Esophagus muscularis mucosa (tissue), 4 donors: ENCODE measurements around the gene DIP2A. TPM values are rescaled to one million over a fixed set of nuclear protein-coding genes. Genes with fewer than 3 reads are reported as not detected.

Source experiments
- DNase-seq: peaks from one replicate; pipeline ENCODE4 v3.0.0-alpha.2; 2017; ENCODE audit errors: extremely low spot score
- H3K27ac ChIP-seq, 4 donors: fragments of 200-600 bp; sonication (generic); replicated peaks in 1 of 4; 1 replicate in 3 of 4; 2 replicates in 1 of 4; pipeline ENCODE4 v1.5.1; 2016 to 2019; ENCODE audit warnings: mild to moderate bottlenecking in 1 of 4
- H3K27me3 ChIP-seq, 4 donors: fragments of 200-600 bp; sonication (generic); one replicate each; pipeline versions ENCODE4 v1.5.1 to v1.6.0; 2016 to 2019
- H3K36me3 ChIP-seq, 4 donors: fragments of 200-600 bp; sonication (generic); one replicate each; pipeline ENCODE4 v1.5.1; 2016 to 2019
- H3K4me1 ChIP-seq, 4 donors: fragments of 200-600 bp; sonication (generic); one replicate each; pipeline ENCODE4 v1.5.1; 2016 to 2019
- H3K4me3 ChIP-seq, 4 donors: fragments of 200-600 bp; sonication (generic); 1 replicate in 2 of 4; 2 replicates in 2 of 4; pipeline ENCODE4 v1.5.1; 2016 to 2019; ENCODE audit warnings: mild to moderate bottlenecking in 4 of 4, moderate library complexity in 1 of 4
- H3K9me3 ChIP-seq, 4 donors: fragments of 200-600 bp; sonication (generic); 1 replicate in 3 of 4; 2 replicates in 1 of 4; pipeline ENCODE4 v1.5.1; 2016 to 2019
- EP300 ChIP-seq: sonication (generic); formaldehyde crosslinking; IDR thresholded peaks from one replicate; pipeline ENCODE4 v1.6.1; 2017; ENCODE audit warnings: antibody characterized with exemption
- POLR2A ChIP-seq: fragments of 450-650 bp; IDR thresholded peaks from one replicate; pipeline ENCODE4 v1.6.1; 2017; ENCODE audit warnings: antibody characterized with exemption, moderate library complexity, mild to moderate bottlenecking, low read depth
- POLR2AphosphoS5 ChIP-seq, 2 donors: sonication (generic); formaldehyde crosslinking; IDR thresholded peaks; one replicate each; pipeline ENCODE4 v1.6.1; 2017; ENCODE audit warnings: antibody characterized with exemption in 2 of 2
- WGBS: methylation state at CpG from one replicate; pipeline ENCODE4 v1.1.5; 2018; 5-methylcytosine and 5-hydroxymethylcytosine counted together
- intact Hi-C: fragments of 100-400 bp; cut with DNase I; formaldehyde crosslinking; loops from one replicate; pipeline ENCODE4 v1.15.1; 2023
- total RNA-seq, 4 donors: library from RNA; depleted of rRNA; stranded (reverse); fragments of >200 nt; gene quantifications; one replicate each; pipeline versions ENCODE4 v1.1.0 to v1.2.1, GENCODE V29; 2016
- TF ChIP-seq, protein P1 (sequence below), 3 experiments: fragments of 200-600 bp in 2 of 3; fragments of 450-650 bp in 1 of 3; sonication (generic) in 2 of 3; IDR thresholded peaks; one replicate each; pipeline ENCODE4 v1.5.1; 2017 to 2019; ENCODE audit warnings: antibody characterized with exemption in 3 of 3, mild to moderate bottlenecking in 2 of 3, moderate library complexity in 1 of 3

DIP2A gene
- total RNA-seq, 4 donors from 2014 or later, result 19.2 to 33.4 (median 28.7) TPM

DNA sequence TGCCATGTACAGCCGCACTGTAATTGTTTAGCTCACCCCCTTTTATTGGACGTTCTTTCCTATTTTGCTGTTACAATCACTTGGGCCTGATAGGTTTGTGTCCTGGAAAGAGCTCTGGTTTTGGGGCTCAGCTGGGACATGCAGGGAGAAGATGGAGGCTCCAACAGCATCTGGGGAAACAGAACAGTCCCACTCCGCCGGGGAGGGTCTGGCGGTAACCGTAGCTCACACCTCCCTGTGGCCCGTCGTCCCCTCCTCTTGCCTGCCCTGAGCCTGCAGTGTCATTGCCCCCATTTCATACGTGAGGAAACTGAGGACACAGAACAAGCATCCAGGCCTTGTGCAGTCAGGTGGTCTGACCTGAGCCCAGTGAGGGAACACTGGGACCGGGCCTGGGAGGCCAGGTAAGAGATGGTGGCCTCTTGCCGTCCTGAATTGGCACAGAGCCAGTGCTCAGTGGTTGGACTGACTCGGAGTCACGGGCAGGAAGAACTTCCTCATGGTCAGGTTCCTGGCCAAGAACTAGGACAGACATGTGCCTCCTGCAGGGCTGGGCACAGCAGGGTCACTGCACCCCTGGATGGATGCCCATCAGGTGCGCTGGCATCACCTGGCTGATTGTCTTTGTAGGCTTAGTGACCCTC is 104.4 kb downstream of the DIP2A start:
- no peak overlapping the region for H3K4me3 ChIP-seq
- 94% methylated on average over 12 of the region's 14 CpGs for WGBS
- H3K9me3 ChIP-seq, result no peaks in the 10 kb centered on the region
- TF ChIP-seq EP300 (no peak), POLR2A (no peak), POLR2AphosphoS5 (IDR thresholded peaks at IDR 0.05) (no peak)
- no peaks in the 10 kb centered on the region for H3K27me3 ChIP-seq
- H3K27ac ChIP-seq, result no peak overlapping the region
- intact Hi-C loops, result no loop called here
- peaks cover 40 to 100% (median 90%) of the 10 kb centered on the region in 4 donors for H3K36me3 ChIP-seq
- no peak for DNase-seq
- peaks cover 0 to 8% (median 0%) of the 10 kb centered on the region in 4 donors for H3K4me1 ChIP-seq

DNA sequence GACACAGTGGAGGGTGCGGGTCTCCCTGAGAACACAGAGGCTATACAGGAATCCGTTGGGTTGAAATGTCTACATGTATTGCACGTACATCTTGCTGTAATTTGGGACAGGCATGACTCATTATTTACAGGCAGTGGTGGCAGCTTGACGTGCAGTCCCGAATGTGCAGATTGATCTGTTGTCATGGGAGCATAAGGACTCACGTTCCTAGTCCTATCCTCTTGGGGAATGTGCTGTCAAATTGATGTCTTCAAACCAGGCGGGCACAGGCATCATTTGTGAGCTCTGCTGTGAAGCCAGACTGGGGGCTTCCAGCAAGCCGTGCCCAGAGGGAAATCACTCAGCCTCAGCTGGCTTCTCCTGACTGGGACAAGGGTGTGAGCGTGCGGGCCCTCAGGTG is 105.7 kb downstream of the DIP2A start:
- DNase-seq, result no peak
- Histone ChIP-seq H3K9me3 (no peaks in the 10 kb centered on the region), H3K36me3 (peaks cover 46 to 99% (median 93%) of the 10 kb centered on the region in 4 donors), H3K27me3 (no peaks in the 10 kb centered on the region), H3K27ac (no peak overlapping the region), H3K4me1 (peaks cover 0 to 4% (median 0%) of the 10 kb centered on the region in 4 donors), H3K4me3 (no peak overlapping the region)
- no peak for TF ChIP-seq POLR2AphosphoS5 (IDR thresholded peaks at IDR 0.05)
- TF ChIP-seq POLR2A, result no peak
- no peak for TF ChIP-seq EP300
- TF ChIP-seq, protein P1, sequence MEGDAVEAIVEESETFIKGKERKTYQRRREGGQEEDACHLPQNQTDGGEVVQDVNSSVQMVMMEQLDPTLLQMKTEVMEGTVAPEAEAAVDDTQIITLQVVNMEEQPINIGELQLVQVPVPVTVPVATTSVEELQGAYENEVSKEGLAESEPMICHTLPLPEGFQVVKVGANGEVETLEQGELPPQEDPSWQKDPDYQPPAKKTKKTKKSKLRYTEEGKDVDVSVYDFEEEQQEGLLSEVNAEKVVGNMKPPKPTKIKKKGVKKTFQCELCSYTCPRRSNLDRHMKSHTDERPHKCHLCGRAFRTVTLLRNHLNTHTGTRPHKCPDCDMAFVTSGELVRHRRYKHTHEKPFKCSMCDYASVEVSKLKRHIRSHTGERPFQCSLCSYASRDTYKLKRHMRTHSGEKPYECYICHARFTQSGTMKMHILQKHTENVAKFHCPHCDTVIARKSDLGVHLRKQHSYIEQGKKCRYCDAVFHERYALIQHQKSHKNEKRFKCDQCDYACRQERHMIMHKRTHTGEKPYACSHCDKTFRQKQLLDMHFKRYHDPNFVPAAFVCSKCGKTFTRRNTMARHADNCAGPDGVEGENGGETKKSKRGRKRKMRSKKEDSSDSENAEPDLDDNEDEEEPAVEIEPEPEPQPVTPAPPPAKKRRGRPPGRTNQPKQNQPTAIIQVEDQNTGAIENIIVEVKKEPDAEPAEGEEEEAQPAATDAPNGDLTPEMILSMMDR (IDR thresholded peaks at IDR 0.05), result no peak
- 82% methylated on average over 6 of the region's 10 CpGs for WGBS
- intact Hi-C loops, result no loop called here

DNA sequence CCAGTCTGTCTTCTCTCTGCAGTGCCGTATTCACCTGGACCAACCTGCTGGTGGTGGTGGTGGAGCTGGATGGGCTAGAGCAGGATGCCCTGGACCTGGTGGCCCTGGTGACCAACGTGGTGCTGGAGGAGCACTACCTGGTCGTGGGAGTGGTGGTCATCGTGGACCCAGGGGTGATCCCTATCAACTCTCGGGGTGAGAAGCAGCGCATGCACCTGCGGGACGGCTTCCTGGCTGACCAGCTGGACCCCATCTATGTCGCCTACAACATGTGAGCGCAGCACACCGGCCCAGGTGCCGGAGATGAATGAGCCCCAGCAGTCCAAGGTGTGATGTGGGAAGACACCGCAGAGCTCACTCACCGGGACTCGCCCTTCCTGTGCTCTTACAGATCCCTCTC is 108.7 kb downstream of the DIP2A start:
- Histone ChIP-seq H3K4me1 (no peaks in the 10 kb centered on the region), H3K27me3 (no peaks in the 10 kb centered on the region), H3K4me3 (no peak overlapping the region), H3K27ac (no peak overlapping the region), H3K9me3 (peaks cover 0 to 9% (median 0%) of the 10 kb centered on the region in 4 donors), H3K36me3 (peaks cover 50 to 93% (median 85%) of the 10 kb centered on the region in 4 donors)
- WGBS, result 88% methylated on average over 5 of the region's 15 CpGs
- intact Hi-C loops, result no loop called here
- TF ChIP-seq POLR2AphosphoS5 (IDR thresholded peaks at IDR 0.05) (no peak), POLR2A (no peak), EP300 (no peak)
- TF ChIP-seq, protein P1 (IDR thresholded peaks at IDR 0.05), result no peak
- DNase-seq, result no peak

DNA sequence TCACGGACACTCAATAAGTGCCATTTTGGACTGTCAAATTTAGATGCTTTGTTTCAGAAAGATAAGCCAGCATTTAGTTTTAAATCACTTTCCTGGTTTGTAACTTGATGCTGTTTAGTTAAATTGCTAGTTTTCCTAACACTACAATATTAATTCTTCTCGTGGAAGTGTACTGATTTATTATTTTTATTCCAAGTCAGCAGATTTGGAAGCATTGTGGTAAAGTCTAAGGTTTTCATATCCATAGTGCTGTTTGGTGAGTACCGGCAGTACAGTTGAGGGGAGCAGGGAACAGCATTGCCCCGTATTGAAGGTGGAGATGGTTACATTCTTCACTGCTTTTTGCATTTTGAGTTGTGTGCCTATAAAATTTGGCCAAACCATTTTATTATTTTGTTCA is 109.9 kb downstream of the DIP2A start:
- H3K36me3 ChIP-seq, result peaks cover 56 to 90% (median 82%) of the 10 kb centered on the region in 4 donors
- no peaks in the 10 kb centered on the region for H3K4me1 ChIP-seq
- H3K27ac ChIP-seq, result no peak overlapping the region
- no peak for DNase-seq
- peaks cover 0 to 18% (median 0%) of the 10 kb centered on the region in 4 donors for H3K9me3 ChIP-seq
- intact Hi-C loops, result no loop called here
- no peak overlapping the region for H3K4me3 ChIP-seq
- H3K27me3 ChIP-seq, result no peaks in the 10 kb centered on the region
- TF ChIP-seq, protein P1 (IDR thresholded peaks at IDR 0.05), result no peak
- TF ChIP-seq EP300 (no peak), POLR2A (no peak), POLR2AphosphoS5 (IDR thresholded peaks at IDR 0.05) (no peak)
- WGBS, result 90% methylated on average over 4 of the region's 4 CpGs

DNA sequence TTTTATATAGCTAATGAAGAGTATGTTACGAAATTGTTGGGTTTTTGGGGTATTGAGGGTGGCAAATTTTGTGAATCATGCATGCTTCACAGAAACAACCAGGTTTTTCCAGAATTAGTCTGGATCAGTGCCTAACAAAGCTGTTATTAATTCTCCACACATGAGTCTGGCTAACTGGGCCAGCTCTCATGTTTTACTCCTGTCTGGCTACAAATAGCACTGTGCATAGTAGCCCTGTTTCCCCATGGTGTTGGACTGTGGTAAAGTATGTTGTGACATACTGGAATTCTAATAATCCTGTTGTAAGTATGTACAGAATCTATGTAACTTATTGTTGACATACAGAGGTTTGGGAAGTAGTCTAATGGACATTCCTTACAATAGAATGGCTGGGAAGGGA is 110.4 kb downstream of the DIP2A start:
- intact Hi-C loops, result no loop called here
- no peak for DNase-seq
- peaks cover 0 to 18% (median 0%) of the 10 kb centered on the region in 4 donors for H3K9me3 ChIP-seq
- no peak for TF ChIP-seq POLR2AphosphoS5 (IDR thresholded peaks at IDR 0.05)
- no peak for TF ChIP-seq POLR2A
- no peak for TF ChIP-seq EP300
- TF ChIP-seq, protein P1 (IDR thresholded peaks at IDR 0.05), result no peak
- peaks cover 52 to 85% (median 77%) of the 10 kb centered on the region in 4 donors for H3K36me3 ChIP-seq
- no peaks in the 10 kb centered on the region for H3K4me1 ChIP-seq
- no peak overlapping the region for H3K27ac ChIP-seq
- H3K4me3 ChIP-seq, result no peak overlapping the region
- H3K27me3 ChIP-seq, result no peaks in the 10 kb centered on the region
- 93% methylated on average over 1 of the region's 1 CpG for WGBS
